DMS53 treated with DMSO at 0.1 percent for 48 hours (cell line): ENCODE data around the gene ARHGAP31.
"Not testable (repeated sequence)": the region's sequence is repeated elsewhere in the genome, so short reads cannot be mapped to it uniquely, and the experiment has no call there.

Source experiments
- DNase-seq: peaks from one replicate; lab custom pipeline; 2025; ENCODE audit not compliant: unreplicated experiment; lab: John Stamatoyannopoulos, UW

Gene ARHGAP31

GRCh38 chr3:119295816-119296726, 1.9 kb downstream of the ARHGAP31 start:
- no peak for DNase-seq

GRCh38 chr3:119296727-119297122, 2.5 kb downstream of the ARHGAP31 start:
- no peak for DNase-seq

DNA sequence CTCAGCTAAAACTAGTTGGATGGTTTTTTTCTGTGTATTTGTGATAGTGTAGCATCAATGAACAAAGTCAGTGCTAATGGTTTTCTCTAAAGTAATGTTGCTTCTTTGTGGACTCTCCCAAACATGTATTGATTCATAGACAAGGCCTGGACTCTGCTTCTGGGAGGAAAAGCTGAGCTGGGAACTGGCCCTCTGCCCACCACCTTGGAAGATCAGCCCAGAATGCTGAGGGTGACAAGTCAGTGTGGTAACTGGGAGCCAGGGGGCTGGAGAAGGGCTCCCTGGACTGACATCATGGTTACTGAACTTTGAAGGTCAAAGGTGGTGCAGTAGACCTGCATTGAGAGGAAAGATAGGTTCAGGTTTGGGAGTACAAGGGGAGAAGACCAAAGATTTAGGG, 3.0 kb downstream of the ARHGAP31 start:
- no peak for DNase-seq

GRCh38 chr3:119298565-119298941, 4.4 kb downstream of the ARHGAP31 start:
- DNase-seq: no peak

DNA sequence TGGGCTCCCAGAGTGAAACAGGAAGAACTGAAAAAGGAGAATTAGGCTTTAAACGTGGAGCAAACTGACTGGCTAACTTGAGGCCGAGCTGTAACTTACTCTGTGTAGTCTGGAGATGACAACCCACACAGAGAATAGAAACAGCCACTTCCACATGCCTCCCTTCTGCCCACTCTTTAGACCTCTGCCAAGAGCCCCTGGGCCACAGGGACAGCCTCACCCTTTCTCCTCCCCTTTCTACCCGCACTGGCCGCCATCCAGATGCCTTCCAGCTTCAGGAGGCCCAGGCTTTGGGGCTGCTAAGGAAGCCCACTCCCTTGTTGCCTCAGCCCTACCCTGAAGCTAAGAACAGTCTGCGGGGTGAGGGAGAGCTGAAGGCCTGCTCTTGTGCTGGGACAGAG, 6.8 kb downstream of the ARHGAP31 start:
- no peak for DNase-seq

DNA sequence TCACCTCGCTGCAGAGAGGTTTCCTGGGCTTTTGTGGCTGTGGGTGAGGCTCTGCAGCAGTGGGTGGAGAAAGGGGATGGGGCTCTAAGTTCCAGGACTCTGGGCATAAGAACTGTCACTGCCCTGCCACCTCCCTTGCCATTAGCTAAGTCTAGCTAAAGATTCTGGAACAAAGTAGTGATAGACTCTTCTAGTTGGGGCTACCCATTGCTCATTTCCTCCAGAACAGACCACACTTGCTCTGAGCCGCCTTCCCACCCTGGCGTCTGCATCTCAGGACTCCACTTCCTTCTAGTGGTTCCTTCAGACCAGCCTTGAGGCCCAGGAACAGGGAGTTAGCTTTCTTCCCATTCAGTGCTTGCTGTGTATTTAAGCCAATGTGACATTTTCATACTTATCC, 7.5 kb downstream of the ARHGAP31 start:
- no peak for DNase-seq

DNA sequence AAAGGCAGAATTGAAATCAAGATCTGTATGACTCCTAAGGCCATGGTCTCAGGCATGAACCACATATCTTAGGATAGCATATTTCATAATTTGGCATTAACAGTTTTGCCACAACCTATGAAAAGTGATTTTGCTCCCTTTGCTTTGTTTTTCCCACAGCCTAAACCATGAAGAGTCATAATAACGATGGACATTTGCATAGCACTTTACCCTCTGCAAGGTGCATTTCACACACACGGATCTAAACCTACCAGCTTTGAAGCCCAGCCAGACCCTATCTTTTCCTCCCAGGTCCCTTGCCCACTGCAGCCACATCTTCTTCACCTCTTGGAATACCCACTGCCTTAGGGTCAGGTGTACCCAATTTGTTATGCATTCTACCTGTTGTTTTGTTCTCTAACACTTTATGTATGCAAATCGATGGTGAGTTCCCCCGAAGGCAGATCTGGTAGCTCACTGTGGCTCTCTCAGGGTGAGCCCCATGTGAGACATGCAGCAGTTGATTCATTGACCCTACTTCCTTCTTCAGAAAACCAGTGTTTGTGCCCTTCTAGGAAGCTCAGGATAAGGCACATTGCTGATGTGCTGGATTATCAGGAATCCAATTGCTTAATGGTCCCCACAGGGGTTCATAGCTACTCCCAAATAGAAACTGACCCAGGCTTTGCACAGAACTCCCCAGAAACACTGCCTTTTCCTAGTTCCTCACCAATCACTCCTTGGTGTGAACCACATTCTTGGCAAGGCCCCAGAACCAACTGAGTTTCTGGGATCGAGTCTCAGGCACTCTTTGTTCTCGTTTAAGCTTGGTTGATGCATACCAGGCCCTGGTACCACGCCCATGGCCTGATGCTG, 8.7 kb downstream of the ARHGAP31 start:
- no peak for DNase-seq

DNA sequence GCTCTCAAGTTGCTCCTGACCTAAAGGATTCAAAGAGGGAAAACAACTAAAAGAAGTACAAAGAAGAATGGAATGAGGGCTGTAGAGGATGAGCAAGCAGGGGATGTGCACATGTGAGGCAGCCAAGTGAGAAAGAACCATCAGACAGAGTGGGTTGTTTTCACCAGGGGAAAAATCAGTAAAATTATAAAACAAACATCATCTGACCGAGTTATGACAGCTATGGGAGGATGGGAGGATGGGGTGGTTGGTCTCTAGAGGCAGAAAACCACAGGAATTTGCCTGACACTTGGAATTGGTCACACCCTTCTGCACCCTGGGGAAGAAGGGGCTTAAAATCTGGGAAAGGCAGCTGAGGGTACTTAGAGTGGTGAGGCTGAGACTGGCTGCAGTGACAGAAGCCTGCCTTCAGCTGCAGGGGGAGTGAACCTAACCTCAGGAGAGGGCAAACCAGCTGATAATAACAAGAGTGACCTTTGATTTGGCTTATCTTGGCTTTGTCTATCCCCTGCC, 10.1 kb downstream of the ARHGAP31 start:
- no peak for DNase-seq

- no peak for DNase-seq
Observed at GRCh38 chr3:119305286-119305685, 11.1 kb downstream of the ARHGAP31 start.

GRCh38 chr3:119306378-119306777, 12.2 kb downstream of the ARHGAP31 start:
- not testable (repeated sequence) for DNase-seq

DNA sequence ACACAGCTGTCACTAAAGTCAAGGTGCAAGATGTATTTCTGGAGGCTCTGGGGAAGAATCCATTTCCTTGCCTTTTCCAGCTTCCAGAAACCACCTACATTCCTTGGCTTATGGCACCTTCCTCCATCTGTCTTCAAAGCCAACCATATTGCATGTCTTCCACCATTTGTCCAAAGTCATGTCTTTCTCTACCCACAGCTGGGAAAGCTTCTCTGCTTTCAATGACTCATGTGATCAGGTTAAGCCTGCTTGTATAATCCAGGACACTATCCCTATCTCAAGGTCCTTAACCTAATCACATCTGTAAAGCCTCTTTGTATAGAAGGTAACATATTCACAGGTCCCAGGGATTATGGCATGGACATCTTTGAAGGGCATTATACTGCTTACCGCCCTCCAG, 14.2 kb downstream of the ARHGAP31 start:
- DNase-seq: no peak

DNA sequence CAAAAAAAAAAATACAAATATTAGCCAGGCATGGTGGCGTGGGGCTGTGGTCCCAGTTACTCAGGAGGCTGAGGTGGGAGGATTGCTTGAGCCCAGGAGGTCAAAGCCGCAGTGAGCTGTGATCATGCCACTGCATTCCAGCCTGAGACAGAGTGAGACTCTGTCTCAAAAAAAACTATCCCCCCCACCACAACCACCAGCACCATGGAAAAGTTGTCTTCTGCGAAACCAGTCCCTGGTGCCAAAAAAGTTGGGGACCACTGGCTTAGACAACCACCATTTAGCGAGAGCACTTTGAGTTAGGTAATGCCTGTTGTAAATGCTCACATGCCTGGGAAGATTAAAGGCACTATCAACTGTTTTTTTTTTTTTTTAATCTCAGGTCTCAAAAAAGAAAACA, 15.4 kb downstream of the ARHGAP31 start:
- no peak for DNase-seq

DNA sequence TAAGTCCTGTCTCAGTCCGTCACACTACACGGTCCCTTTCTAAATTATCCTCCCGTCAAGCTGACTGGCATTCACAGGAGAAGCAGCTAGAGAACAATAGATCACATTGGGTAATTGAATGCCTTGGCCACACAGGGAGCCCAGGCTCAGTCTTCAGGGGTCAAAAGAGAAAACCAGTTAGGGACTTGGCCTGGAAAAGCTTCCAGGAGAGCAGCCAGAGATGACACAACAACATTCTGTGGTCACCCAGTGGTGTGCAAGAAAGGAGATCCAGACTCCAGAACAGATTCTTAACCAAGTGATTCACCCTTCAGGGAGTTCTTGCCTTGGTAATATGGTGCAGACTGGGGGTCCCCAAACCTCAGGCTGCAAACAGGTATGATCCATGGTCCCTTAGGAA, 15.9 kb downstream of the ARHGAP31 start:
- no peak for DNase-seq

DNA sequence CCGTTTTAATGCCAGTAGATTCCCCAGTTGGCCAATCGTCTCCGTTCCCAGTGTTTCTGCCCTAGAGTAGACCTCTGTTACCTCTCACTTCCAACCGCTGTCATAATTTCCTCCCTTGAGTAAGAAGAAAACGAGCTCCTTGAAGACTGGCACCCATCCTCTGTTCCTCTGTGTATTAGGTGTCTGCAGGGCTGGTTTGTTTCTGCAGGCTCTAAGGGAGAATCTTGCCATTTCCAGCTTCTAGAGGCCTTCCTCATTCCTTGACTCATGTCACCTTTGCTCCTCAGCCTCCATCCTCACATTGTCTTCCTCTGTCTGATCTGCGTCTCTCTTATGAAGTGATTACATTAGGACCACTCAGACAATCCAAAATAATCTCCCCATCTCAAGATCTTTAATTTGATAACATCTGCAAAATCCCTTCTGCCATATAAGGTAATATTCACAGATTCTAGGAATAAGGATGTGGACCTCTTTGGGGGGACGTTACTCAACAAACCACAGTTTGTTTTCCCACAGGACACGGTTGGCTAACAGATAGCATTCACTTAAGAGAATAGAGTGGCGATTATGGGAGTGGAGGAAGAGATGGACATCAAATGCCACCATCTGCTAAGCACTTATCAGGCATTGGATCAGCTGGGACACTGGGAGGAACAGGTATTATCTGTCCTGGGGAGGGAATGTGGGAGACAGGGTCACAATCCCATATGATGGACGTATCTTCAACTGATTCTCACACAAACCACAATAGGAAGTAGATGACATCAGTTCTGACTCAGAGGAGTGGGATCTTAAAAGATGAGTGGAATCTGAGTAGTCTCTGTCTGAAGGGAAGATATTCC, 17.1 kb downstream of the ARHGAP31 start:
- no peak for DNase-seq

DNA sequence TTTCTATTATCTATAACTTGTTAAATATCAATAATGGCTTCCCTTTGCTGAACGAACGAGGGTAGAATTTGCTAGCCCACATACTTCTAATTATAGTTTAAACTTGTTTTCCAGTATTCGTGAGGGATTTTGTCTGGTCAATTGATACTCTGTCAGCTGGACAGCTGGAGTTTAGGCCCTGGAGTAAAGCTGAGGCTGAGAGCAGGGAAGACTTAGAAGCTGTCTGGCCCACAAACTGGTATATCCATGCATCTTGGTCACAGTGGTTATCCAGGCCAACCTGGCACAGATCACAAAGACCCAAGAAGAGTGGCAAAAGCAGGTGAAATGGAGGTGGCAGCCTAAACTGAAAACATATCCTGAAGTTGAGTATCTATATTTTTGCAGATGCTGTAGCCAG, 19.3 kb downstream of the ARHGAP31 start:
- no peak for DNase-seq

- DNase-seq: no peak
Observed at GRCh38 chr3:119314821-119315220, 20.6 kb downstream of the ARHGAP31 start.

GRCh38 chr3:119315600-119316312, 21.6 kb downstream of the ARHGAP31 start:
- no peak for DNase-seq

GRCh38 chr3:119316313-119316670, 22.1 kb downstream of the ARHGAP31 start:
- DNase-seq: no peak

DNA sequence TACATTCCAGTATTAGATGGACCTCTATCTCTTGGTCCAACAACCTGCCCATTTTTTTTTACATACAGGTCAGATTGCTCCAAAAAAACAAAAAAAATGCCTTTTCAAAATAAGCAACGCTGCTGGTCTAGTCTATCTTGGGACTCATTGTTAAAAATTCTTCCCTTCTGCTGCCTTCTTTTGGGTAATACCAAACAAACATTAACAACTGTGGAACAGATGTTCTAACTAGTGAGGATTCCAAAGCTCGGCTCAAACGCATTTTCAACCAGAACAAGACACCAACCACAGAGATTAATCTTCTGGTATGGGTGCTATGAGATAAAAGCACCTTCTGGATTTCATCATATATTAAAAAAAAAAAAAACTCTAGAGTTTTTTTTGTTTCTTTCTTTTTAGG, 24.7 kb downstream of the ARHGAP31 start:
- DNase-seq: no peak

- DNase-seq: no peak
Observed at GRCh38 chr3:119319311-119319710, 25.1 kb downstream of the ARHGAP31 start.
